IPS-15b (cell line): Measurements from ENCODE around the gene NEBL.
"Not testable (repeated sequence)": the region's sequence is repeated elsewhere in the genome, so short reads cannot be mapped to it uniquely, and the experiment has no call there.

Experiments
- H3K27me3 ChIP-seq: one replicate; pipeline ENCODE4 v1.6.1; 2013; ENCODE audit warnings: low read length; ENCODE audit not compliant: control insufficient read depth, insufficient read depth
- H3K36me3 ChIP-seq: one replicate; pipeline ENCODE4 v1.6.1; 2013; ENCODE audit warnings: low read length; ENCODE audit not compliant: control insufficient read depth, insufficient read depth
- H3K4me1 ChIP-seq: one replicate; pipeline ENCODE4 v1.6.1; 2013; ENCODE audit warnings: mild to moderate bottlenecking, low read length; ENCODE audit not compliant: control insufficient read depth, insufficient read depth
- H3K4me3 ChIP-seq: one replicate; pipeline ENCODE4 v1.5.1; 2013; ENCODE audit warnings: low read depth, low read length
- H3K9ac ChIP-seq: one replicate; pipeline ENCODE4 v1.6.1; 2013; ENCODE audit warnings: low read depth, mild to moderate bottlenecking, low read length
- H3K9me3 ChIP-seq: one replicate; pipeline ENCODE4 v1.6.1; 2013; ENCODE audit warnings: mild to moderate bottlenecking, low read length; ENCODE audit not compliant: control insufficient read depth, insufficient read depth

NEBL gene, protein sequence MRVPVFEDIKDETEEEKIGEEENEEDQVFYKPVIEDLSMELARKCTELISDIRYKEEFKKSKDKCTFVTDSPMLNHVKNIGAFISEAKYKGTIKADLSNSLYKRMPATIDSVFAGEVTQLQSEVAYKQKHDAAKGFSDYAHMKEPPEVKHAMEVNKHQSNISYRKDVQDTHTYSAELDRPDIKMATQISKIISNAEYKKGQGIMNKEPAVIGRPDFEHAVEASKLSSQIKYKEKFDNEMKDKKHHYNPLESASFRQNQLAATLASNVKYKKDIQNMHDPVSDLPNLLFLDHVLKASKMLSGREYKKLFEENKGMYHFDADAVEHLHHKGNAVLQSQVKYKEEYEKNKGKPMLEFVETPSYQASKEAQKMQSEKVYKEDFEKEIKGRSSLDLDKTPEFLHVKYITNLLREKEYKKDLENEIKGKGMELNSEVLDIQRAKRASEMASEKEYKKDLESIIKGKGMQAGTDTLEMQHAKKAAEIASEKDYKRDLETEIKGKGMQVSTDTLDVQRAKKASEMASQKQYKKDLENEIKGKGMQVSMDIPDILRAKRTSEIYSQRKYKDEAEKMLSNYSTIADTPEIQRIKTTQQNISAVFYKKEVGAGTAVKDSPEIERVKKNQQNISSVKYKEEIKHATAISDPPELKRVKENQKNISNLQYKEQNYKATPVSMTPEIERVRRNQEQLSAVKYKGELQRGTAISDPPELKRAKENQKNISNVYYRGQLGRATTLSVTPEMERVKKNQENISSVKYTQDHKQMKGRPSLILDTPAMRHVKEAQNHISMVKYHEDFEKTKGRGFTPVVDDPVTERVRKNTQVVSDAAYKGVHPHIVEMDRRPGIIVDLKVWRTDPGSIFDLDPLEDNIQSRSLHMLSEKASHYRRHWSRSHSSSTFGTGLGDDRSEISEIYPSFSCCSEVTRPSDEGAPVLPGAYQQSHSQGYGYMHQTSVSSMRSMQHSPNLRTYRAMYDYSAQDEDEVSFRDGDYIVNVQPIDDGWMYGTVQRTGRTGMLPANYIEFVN

DNA sequence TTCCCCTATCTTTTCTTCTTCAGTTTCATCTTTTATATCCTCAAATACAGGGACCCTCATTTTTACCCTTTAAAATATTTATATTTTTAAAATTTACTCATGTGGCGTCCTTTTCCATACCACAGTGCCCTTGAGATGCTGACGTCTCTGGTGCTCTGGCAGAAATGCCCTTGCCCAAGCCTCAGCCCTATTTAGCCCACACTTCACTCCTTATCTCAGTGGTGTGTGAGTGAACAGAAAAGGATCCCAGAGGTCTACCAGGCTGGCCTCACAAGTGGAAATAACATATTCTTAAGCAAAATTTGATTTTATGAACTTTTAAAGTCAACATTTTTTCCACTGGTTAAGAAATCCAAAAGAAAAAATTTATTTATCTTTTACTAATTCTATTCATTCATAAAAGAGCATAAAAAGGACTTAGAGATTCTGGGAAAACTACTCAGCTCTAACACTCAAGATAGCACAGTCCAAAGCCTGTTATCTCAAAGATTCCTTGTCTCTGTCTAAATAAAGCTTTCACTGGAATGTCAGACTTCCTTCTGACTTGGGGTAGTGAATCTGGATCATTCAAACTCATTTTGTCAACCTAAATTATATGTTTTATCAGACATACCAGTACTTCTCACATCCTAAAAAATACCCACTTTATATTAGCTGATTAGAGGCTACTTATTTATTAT lies at the start of gene NEBL:
Gene NEBL, minus strand, starts transcription at position 166 of the 680 bp plus-strand sequence. Its CDS starts 106 bp downstream, at position 60.
- no peaks in the 10 kb centered on the region for H3K4me1 ChIP-seq
- H3K36me3 ChIP-seq = no peaks in the 10 kb centered on the region
- H3K4me3 ChIP-seq = no peak within 1 kb of the TSS
- no peaks in the 10 kb centered on the region for H3K27me3 ChIP-seq
- no peak within 1 kb of the TSS for H3K9ac ChIP-seq
- no peaks in the 10 kb centered on the region for H3K9me3 ChIP-seq

DNA sequence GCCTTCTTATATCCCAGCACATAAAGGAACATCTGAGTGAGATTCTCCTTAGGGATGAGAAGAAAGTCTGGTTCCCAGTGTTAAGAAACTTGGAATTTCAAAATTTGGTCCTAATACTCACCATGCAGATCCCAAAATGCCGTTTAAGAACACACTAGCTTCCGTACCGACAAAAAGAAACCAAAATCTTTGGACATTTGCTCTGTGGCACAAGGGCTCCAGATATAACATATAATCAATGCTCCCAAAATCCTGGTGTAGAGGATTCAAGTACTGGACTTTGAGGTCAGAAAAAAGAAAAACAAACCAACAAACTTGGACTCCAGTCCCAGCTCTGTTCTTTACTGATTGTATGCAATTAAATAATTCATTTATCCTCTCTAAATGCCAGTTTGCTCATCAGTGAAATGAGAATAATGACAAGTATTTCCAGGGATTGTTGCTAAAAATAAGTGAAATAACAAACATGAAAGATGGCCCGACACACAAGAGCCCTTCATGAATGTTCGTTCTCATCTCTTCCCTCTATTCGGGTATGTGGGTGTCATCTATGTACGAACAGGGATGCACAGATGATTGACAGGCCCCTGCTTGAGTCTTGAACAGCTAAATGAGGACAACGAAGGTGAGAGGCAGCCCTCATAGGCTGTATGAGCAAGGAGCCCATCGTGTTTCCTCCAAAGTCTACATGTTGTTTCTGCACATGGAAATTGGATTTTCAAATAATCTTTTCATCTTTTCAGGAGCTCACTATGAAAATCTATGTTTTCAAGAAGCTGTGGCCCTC lies 48.6 kb upstream of the NEBL start:
- H3K4me1 ChIP-seq = no peaks in the 10 kb centered on the region
- H3K36me3 ChIP-seq = no peaks in the 10 kb centered on the region
- no peak overlapping the region for H3K9ac ChIP-seq

DNA sequence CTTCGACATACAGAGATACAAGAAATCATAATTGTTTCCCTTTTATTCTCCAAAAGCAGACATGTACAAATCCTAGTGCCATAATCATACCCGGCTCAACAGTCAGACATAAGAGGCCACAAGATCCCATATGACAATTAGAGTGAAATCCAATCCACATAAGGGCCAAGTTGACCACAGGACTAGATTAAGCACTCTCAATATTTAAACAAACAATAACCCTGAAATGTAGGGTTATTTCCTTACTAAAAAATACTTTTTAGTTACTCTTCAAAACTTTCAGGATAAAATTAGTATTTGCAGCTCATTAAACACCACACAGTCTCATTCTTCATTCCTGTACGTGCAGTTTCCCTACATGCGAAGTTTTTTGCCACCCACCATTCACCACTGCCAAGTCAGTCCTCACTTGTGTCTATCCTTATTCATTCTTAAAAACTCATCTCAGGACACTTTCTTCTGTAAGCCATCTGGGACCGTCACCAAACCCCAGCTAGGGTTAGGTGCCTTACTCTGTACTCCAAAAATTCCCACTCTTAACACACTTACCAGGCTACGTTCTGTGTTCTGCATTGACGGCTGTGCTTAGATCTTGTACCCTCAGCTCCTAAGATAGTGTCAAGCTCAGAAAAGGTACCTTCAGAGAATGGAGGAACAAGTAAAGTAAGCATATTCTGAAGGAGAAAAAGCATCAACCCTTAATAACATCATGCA lies 47.8 kb upstream of the NEBL start:
- Histone ChIP-seq H3K36me3 (no peaks in the 10 kb centered on the region), H3K9ac (no peak overlapping the region), H3K4me3 (no peak overlapping the region), H3K4me1 (no peaks in the 10 kb centered on the region), H3K27me3 (no peaks in the 10 kb centered on the region), H3K9me3 (no peaks in the 10 kb centered on the region)

More for the DNA sequence above, 48.6 kb upstream of the NEBL start:
- Histone ChIP-seq H3K9me3 (no peaks in the 10 kb centered on the region), H3K27me3 (no peaks in the 10 kb centered on the region), H3K4me3 (no peak overlapping the region)

DNA sequence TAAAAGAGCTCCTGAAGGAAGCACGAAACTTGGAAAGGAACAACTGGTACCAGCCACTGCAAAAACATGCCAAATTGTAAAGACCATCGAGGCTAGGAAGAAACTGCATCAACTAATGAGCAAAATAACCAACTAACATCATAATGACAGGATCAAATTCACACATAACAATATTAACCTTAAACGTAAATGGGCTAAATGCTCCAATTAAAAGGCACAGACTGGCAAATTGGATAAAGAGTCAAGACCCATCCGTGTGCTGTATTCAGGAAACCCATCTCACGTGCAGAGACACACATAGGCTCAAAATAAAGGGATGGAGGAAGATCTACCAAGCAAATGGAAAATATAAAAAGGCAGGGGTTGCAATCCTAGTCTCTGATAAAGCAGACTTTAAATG lies 42.3 kb upstream of the NEBL start:
- H3K27me3 ChIP-seq, H3K4me1 ChIP-seq, H3K9me3 ChIP-seq, H3K9ac ChIP-seq, H3K4me3 ChIP-seq, H3K36me3 ChIP-seq: not testable (repeated sequence)

DNA sequence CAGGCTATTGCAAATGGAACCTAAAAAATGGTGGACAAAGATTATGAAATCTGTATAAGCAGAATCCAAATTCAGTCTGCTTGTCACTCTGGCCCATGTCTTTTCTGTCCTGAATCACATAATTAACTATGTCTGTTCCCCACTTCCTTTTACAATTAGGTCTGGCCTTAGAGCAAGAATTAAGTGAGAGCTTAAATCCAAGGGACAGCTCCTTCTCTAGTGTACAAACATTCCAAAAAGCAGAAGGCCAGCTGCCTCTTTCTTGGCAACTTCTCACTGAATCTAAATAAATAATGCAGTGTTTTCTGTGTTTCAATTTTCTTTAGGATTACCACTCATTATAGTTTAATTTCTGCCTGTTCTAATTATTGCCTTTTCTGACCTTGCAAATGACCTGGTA lies 39.3 kb upstream of the NEBL start:
- H3K9ac ChIP-seq = no peak overlapping the region
- no peaks in the 10 kb centered on the region for H3K9me3 ChIP-seq
- H3K4me3 ChIP-seq = no peak overlapping the region
- H3K36me3 ChIP-seq = no peaks in the 10 kb centered on the region
- no peaks in the 10 kb centered on the region for H3K4me1 ChIP-seq
- no peaks in the 10 kb centered on the region for H3K27me3 ChIP-seq

DNA sequence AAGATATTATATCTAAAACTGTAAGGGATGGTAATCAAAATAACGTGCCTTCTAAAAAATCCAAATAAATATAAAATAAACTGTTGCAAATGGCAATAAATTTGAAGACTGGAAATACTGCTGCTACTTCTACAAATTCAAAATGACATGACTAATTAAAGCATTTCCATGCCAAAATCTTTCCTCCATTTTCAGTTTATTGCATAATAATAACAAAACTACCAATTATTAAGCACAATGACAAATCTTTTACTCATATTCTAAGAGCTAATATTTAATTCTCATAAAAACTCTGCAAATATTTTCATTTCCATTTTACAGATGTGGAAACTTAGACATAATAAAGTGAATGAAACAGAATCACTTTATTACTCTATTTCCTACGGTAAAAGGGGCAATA lies 38.8 kb upstream of the NEBL start:
- no peaks in the 10 kb centered on the region for H3K9me3 ChIP-seq
- H3K36me3 ChIP-seq = no peaks in the 10 kb centered on the region
- H3K27me3 ChIP-seq = no peaks in the 10 kb centered on the region
- no peak overlapping the region for H3K4me3 ChIP-seq
- no peak overlapping the region for H3K9ac ChIP-seq
- no peaks in the 10 kb centered on the region for H3K4me1 ChIP-seq

DNA sequence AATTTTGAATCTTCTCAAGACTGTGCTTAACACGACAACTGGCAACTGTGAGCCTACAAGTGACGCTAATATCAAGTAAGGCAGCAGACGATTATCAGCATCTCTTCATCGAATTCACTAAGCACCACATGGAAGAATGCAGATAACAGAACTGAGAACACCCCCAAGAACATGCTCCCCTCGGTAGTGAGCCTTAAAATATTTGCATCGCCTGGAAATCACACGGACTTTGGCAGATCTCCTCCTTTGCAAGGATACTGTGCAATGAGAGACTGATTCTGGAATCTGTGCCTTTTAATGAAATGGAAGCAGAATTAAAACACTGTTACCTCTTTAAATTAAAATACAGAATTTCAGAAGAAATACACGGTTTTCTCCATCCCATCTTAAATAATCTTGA lies 38.2 kb upstream of the NEBL start:
- no peaks in the 10 kb centered on the region for H3K36me3 ChIP-seq
- H3K4me3 ChIP-seq = no peak overlapping the region
- no peak overlapping the region for H3K9ac ChIP-seq
- no peaks in the 10 kb centered on the region for H3K27me3 ChIP-seq
- H3K4me1 ChIP-seq = no peaks in the 10 kb centered on the region
- no peaks in the 10 kb centered on the region for H3K9me3 ChIP-seq

DNA sequence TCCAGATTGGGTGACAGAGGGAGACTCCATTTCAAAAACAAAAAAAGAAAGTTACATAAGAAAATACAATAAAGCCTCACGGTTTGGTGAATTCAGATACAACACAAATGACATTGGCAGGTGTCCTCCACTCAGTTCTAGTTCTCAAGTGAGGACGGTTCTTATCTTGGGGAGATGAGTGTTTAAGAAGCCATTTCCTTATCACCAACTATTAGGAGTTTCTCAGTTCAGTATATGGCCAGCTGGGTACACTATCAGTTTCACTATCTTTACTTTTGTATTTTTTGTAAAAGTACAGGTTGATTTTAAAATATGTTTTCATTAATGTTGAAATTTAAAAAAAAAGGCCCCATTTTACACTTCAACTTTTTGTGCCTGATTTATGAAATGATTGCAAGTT lies 36.6 kb upstream of the NEBL start:
- no peak overlapping the region for H3K4me3 ChIP-seq
- no peaks in the 10 kb centered on the region for H3K27me3 ChIP-seq
- H3K9me3 ChIP-seq = no peaks in the 10 kb centered on the region
- no peaks in the 10 kb centered on the region for H3K4me1 ChIP-seq
- no peak overlapping the region for H3K9ac ChIP-seq
- no peaks in the 10 kb centered on the region for H3K36me3 ChIP-seq

DNA sequence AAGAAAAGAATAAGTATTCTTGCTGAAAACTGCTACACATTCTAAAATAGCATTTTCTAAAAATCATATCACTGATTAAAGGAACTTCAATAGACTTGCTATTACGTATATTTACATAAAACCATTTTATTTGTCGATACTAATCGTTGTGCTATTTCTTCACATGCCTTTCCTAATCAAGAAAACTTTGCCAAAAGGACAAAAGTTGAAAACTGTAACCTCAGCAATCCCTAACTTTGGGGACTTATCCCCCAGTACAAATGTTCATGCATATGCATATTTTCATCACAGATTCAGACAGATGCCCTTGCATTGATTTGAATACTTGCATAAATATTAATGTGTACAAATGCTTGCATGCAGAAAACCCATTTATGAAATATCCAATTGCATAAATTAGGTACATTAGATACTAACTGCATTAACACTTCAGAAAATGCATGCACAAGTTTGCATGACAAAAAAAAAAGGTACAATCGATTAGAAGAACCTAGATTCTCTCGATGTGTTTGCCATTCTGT lies 35.6 kb upstream of the NEBL start:
- no peaks in the 10 kb centered on the region for H3K36me3 ChIP-seq
- no peak overlapping the region for H3K9ac ChIP-seq
- H3K27me3 ChIP-seq = no peaks in the 10 kb centered on the region
- H3K4me3 ChIP-seq = no peak overlapping the region
- H3K4me1 ChIP-seq = no peaks in the 10 kb centered on the region
- no peaks in the 10 kb centered on the region for H3K9me3 ChIP-seq

DNA sequence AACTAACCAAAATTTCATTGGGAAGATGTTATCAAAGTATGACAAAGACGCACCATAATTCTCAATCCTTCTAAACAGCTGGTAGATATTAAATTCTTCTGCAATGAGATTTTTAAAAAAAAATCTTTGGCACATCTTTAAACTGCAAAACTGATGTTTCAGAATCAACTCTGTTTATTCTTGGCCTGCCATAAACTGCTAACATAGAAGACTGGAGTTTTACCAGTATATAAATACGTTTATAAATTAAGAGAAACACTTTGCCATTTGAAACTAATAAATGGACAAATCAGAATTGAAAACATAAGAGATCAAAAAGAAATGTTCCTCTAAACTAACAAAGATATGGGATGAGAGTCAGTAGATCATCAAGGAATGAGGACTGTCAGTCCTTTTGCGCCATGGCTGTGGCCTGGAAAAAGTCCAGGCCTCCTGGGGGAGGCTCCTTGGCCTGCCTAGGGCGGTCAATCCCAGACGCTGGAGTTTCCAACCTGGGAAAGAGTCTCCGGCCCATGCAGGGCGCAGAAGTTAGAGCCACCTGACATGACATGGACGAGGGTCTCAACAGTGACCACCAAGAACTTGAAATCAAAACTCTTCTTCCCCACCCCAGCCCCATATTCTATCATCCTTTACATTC lies 34.2 kb upstream of the NEBL start:
- Histone ChIP-seq H3K4me1 (no peaks in the 10 kb centered on the region), H3K9ac (no peak overlapping the region), H3K4me3 (no peak overlapping the region), H3K9me3 (no peaks in the 10 kb centered on the region), H3K27me3 (no peaks in the 10 kb centered on the region), H3K36me3 (no peaks in the 10 kb centered on the region)
